Endothelial cell (in vitro differentiated cells): ENCODE results near the gene GHR. TPM values are rescaled to one million over a fixed set of nuclear protein-coding genes. Genes with fewer than 3 reads are reported as not detected.
"Not testable (repeated sequence)": the region's sequence is repeated elsewhere in the genome, so short reads cannot be mapped to it uniquely, and the experiment has no call there.

Experiments used
- DNase-seq: peaks from one replicate; pipeline ENCODE4 v3.0.0; 2021; ENCODE audit warnings: low spot score
- H3K27ac Mint-ChIP-seq: one replicate; pipeline ENCODE4 v1.8.0; 2021; ENCODE audit warnings: mixed read lengths, inconsistent platforms; ENCODE audit not compliant: unreplicated experiment
- H3K27me3 Mint-ChIP-seq: one replicate; pipeline ENCODE4 v1.8.0; 2021; ENCODE audit warnings: mild to moderate bottlenecking, moderate library complexity, mixed read lengths, inconsistent platforms; ENCODE audit not compliant: unreplicated experiment
- H3K36me3 Mint-ChIP-seq: one replicate; pipeline ENCODE4 v1.8.0; 2021; ENCODE audit warnings: mild to moderate bottlenecking, low read depth, mixed read lengths, inconsistent platforms; ENCODE audit not compliant: unreplicated experiment
- H3K4me1 Mint-ChIP-seq: one replicate; pipeline ENCODE4 v1.8.0; 2021; ENCODE audit warnings: mild to moderate bottlenecking, mixed read lengths, inconsistent platforms; ENCODE audit not compliant: unreplicated experiment
- H3K4me3 Mint-ChIP-seq: one replicate; pipeline ENCODE4 v1.8.0; 2021; ENCODE audit warnings: mild to moderate bottlenecking, mixed read lengths, inconsistent platforms; ENCODE audit not compliant: unreplicated experiment
- H3K9me3 Mint-ChIP-seq: one replicate; pipeline ENCODE4 v1.8.0; 2021; ENCODE audit warnings: mixed read lengths, inconsistent platforms; ENCODE audit not compliant: unreplicated experiment
- total RNA-seq: library from RNA; stranded (reverse); fragmentation: NEBNext Ultra II Directional; extraction: Animal tissue kit (Norgen Biotek cat#: 25700); gene quantifications from one replicate; pipeline ENCODE4 v1.2.1, GENCODE V29; 2021; ENCODE audit not compliant: unreplicated experiment
- TF ChIP-seq, protein P1 (sequence below): fragments of 200-600 bp; sonication (generic); IDR thresholded peaks from one replicate; pipeline ENCODE4 v1.5.0; 2021; ENCODE audit warnings: antibody characterized with exemption; ENCODE audit not compliant: unreplicated experiment

The GHR gene
- total RNA-seq, 1 donor from 2014 or later: 0.67 TPM

DNA sequence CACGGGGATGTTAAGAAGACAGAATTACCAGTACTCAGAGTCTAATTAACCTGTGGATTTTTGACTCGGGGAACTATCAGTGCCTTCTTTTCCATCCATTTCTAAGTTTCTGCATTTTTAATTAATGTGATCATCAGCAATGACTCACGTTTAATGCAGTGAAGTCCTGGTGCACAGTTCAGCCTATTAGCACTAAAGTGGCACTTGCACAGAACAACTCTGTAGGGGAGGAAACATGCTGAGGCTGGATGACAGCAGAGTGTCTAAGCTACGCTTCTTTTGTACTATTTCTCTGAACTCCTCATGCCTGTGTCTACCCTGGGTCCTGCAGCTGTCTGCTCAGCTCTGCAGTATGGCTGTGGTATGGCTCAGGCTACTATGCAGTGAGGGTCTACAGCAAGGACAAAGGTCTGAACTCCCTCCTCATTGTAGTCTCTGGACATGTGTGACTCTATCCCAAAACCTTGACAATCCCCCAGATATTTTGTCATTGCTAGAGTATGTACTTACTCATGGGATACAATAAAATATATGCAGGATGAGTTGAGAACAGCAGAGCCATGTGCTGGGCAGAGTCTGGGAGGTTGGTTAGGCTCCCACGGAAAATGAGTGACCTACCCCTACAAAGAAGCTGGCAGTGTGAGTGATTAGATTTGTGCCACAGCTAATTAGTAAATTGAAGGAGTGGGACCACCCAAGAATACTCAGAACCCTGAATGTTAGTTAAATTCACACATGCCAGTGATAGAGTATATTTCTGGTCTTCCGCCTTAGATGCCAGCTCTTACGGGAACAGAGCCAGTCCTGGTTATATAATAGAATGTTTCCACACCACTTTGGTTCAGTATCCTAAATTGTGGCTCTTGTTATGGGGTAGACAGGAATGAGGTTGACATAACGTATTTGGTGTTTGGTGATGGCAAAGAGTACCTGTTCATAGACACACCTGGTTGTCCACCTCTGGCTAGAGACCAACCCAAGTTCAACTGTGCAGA lies 148.0 kb downstream of the GHR start:
- Mint-ChIP-seq H3K9me3 (no peaks in the 10 kb centered on the region), H3K27me3 (no peaks in the 10 kb centered on the region), H3K36me3 (no peaks in the 10 kb centered on the region)

DNA sequence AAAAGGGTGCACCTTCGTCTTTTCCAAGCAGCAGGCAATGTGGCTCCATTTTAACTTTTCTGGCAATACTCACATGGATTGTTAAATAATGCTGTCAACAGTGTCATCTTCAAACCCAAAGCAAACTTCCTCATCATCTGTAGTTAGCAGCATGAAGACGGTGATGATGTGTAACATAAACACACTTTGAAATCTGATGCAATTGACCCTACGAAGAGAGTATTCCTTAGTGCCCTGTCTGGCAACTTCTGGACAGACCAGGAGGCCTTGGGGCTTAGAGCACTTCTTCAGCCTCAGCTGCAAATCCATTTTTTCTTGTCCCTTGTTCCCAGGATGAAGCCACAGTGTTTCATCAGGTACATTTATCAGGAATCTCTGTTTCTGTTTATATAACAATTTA lies 149.1 kb downstream of the GHR start:
- no peaks in the 10 kb centered on the region for H3K36me3 Mint-ChIP-seq
- no peak overlapping the region for H3K4me3 Mint-ChIP-seq
- H3K27ac Mint-ChIP-seq: no peak overlapping the region
- DNase-seq: no peak
- no peaks in the 10 kb centered on the region for H3K4me1 Mint-ChIP-seq
- TF ChIP-seq, protein P1, sequence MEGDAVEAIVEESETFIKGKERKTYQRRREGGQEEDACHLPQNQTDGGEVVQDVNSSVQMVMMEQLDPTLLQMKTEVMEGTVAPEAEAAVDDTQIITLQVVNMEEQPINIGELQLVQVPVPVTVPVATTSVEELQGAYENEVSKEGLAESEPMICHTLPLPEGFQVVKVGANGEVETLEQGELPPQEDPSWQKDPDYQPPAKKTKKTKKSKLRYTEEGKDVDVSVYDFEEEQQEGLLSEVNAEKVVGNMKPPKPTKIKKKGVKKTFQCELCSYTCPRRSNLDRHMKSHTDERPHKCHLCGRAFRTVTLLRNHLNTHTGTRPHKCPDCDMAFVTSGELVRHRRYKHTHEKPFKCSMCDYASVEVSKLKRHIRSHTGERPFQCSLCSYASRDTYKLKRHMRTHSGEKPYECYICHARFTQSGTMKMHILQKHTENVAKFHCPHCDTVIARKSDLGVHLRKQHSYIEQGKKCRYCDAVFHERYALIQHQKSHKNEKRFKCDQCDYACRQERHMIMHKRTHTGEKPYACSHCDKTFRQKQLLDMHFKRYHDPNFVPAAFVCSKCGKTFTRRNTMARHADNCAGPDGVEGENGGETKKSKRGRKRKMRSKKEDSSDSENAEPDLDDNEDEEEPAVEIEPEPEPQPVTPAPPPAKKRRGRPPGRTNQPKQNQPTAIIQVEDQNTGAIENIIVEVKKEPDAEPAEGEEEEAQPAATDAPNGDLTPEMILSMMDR: no peak
- H3K27me3 Mint-ChIP-seq: no peaks in the 10 kb centered on the region
- H3K9me3 Mint-ChIP-seq: no peaks in the 10 kb centered on the region

More for the DNA sequence above, 148.0 kb downstream of the GHR start:
- DNase-seq: no peak
- TF ChIP-seq, protein P1: no peak
- Mint-ChIP-seq H3K27ac (no peak overlapping the region), H3K4me1 (no peaks in the 10 kb centered on the region), H3K4me3 (no peak overlapping the region)

DNA sequence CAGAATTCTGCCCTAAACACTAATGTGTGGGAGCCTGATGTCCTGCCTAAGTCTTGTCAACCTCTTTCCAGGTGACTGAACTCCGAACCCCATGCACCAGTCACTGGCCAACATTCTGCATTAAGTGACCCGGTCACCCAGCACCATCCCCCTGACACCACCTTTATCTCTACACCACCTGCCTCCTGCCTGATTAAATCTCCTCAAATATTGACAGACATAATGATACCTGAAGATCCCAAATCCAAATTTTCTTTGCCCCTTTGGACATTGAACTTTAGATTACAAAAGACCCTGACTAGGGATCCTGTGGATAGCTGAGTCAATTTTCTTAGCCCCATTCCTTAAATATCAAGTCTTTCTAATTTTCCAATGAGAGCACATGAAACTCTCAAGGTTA lies 150.1 kb downstream of the GHR start:
- Mint-ChIP-seq H3K4me3 (no peak overlapping the region), H3K9me3 (no peaks in the 10 kb centered on the region), H3K36me3 (no peaks in the 10 kb centered on the region), H3K27ac (no peak overlapping the region), H3K27me3 (no peaks in the 10 kb centered on the region), H3K4me1 (no peaks in the 10 kb centered on the region)
- no peak for DNase-seq
- TF ChIP-seq, protein P1: no peak

DNA sequence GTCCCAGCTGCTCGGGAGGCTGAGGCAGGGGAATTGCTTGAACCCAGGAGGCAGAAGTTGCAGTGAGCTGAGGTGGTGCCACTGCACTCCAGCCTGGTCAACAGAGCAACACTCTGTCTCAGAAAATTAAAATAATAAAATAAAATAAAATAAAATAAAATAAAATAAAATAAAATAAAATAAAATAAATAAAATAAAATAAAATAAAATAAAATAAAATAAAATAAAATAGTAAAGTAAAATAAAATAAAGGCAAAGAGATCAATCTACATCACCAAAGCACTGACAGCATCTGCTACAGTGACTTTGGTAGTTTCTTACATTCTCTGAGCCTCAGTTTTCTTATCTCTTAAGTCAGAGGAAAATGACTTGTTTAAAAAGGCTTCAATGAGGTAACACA lies 152.7 kb downstream of the GHR start:
- H3K4me3 Mint-ChIP-seq, H3K27me3 Mint-ChIP-seq, DNase-seq, H3K36me3 Mint-ChIP-seq, H3K27ac Mint-ChIP-seq, H3K4me1 Mint-ChIP-seq, H3K9me3 Mint-ChIP-seq: not testable (repeated sequence)

DNA sequence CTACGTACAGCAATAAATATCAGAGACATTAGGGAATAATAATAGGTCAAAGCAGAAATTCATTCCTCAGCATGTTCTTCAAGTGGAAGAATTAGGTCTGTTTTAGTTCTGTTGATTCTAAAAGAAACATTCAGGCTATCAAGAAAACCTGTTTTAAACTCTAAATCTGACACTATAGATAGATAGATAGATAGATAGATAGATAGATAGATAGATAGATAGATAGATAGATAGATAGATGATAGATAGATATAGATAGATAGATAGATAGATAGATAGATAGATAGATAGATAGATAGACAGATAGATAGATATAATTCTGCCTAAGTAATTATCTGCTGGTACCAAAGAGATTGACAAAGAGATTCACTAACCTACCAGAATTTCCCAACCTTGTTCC lies 155.7 kb downstream of the GHR start:
- not testable (repeated sequence) for H3K4me3 Mint-ChIP-seq, H3K4me1 Mint-ChIP-seq, H3K27me3 Mint-ChIP-seq, DNase-seq, H3K27ac Mint-ChIP-seq, H3K9me3 Mint-ChIP-seq, H3K36me3 Mint-ChIP-seq

DNA sequence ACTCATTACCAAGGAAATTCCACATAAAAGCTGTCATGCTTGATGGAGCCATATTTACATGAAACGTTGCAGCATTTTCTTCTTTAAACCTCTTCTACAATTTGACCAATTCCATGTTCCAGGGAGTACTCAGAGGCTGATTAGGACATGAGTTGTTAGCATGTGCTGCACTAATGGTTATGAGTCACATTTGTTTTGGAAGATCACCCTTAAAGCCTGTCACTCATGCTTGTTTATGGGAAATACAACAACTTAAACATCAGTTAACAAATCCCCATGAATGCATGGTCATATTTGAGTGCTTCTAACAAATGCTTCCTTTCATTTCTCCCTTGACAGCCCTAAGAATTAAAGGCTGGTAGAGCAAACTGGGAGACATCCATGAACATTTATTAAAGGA lies 156.1 kb downstream of the GHR start:
- Mint-ChIP-seq H3K9me3 (no peaks in the 10 kb centered on the region), H3K36me3 (no peaks in the 10 kb centered on the region), H3K27ac (no peak overlapping the region), H3K4me3 (no peak overlapping the region), H3K4me1 (no peaks in the 10 kb centered on the region), H3K27me3 (no peaks in the 10 kb centered on the region)
- TF ChIP-seq, protein P1: no peak
- no peak for DNase-seq
